ENCODE data around the gene SMU1. TPM values are rescaled to one million over a fixed set of nuclear protein-coding genes. Genes with fewer than 3 reads are reported as not detected.

Gene SMU1
- total and polyA plus RNA-seq, 2 donors from 2014 or later, result 12.8 to 22.0 TPM

- intact Hi-C loops (cut with DNase I), result no loop called here
- Histone ChIP-seq H3K27me3 (ENCODE audit: control insufficient read depth, insufficient read depth, low read length) (no peaks in the 10 kb centered on the region), H3K9me3 (ENCODE audit: control insufficient read depth in 2 of 3, insufficient read depth in 1 of 3, low read length in 3 of 3) (no peaks in the 10 kb centered on the region), H3K4me3 (ENCODE audit: low read length in 3 of 3) (no peak overlapping the region), H3K36me3 (ENCODE audit: control insufficient read depth in 2 of 3, insufficient read depth in 3 of 3, low read length in 3 of 3) (no peaks in the 10 kb centered on the region), H3K4me1 (ENCODE audit: control insufficient read depth in 2 of 3, insufficient read depth in 2 of 3, low read depth in 1 of 3, low read length in 3 of 3) (peaks cover 0 to 26% (median 26%) of the 10 kb centered on the region in 3 donors), H3K9ac (ENCODE audit: low read length in 3 of 3) (no peak overlapping the region), H3K27ac (ENCODE audit: low read depth in 2 of 2, low read length in 2 of 2) (no peak overlapping the region)
- no peak for TF ChIP-seq CTCF (IDR thresholded peaks at IDR 0.05; ENCODE audit: borderline replicate concordance, extremely low read depth, insufficient read depth)
- FAIRE-seq, result no peak
- peak in 1 of 5 donors; percentile 2 for DNase-seq
These were observed 29.0 kb upstream of the SMU1 start for GRCh38 chr9:33105504-33105903.

- no peak for FAIRE-seq
- Histone ChIP-seq H3K4me3 (ENCODE audit: low read length in 3 of 3) (no peak overlapping the region), H3K27me3 (ENCODE audit: control insufficient read depth, insufficient read depth, low read length) (no peaks in the 10 kb centered on the region), H3K9me3 (ENCODE audit: control insufficient read depth in 2 of 3, insufficient read depth in 1 of 3, low read length in 3 of 3) (no peaks in the 10 kb centered on the region), H3K27ac (ENCODE audit: low read depth in 2 of 2, low read length in 2 of 2) (no peak overlapping the region), H3K9ac (ENCODE audit: low read length in 3 of 3) (no peak overlapping the region), H3K36me3 (ENCODE audit: control insufficient read depth in 2 of 3, insufficient read depth in 3 of 3, low read length in 3 of 3) (no peaks in the 10 kb centered on the region), H3K4me1 (ENCODE audit: control insufficient read depth in 2 of 3, insufficient read depth in 2 of 3, low read depth in 1 of 3, low read length in 3 of 3) (peaks cover 0 to 26% (median 26%) of the 10 kb centered on the region in 3 donors)
- no peak for TF ChIP-seq CTCF (IDR thresholded peaks at IDR 0.05; ENCODE audit: borderline replicate concordance, extremely low read depth, insufficient read depth)
- peak in 1 of 5 donors; percentile 30 for DNase-seq
- intact Hi-C loops (cut with DNase I), result no loop called here
These were observed 27.9 kb upstream of the SMU1 start for GRCh38 chr9:33104401-33104800.

GRCh38 chr9:33103501-33104281 lies 27.2 kb upstream of the SMU1 start:
- Histone ChIP-seq H3K27me3 (ENCODE audit: control insufficient read depth, insufficient read depth, low read length) (no peaks in the 10 kb centered on the region), H3K4me1 (ENCODE audit: control insufficient read depth in 2 of 3, insufficient read depth in 2 of 3, low read depth in 1 of 3, low read length in 3 of 3) (peaks cover 0 to 26% (median 26%) of the 10 kb centered on the region in 3 donors), H3K27ac (ENCODE audit: low read depth in 2 of 2, low read length in 2 of 2) (no peak overlapping the region), H3K36me3 (ENCODE audit: control insufficient read depth in 2 of 3, insufficient read depth in 3 of 3, low read length in 3 of 3) (no peaks in the 10 kb centered on the region), H3K9me3 (ENCODE audit: control insufficient read depth in 2 of 3, insufficient read depth in 1 of 3, low read length in 3 of 3) (no peaks in the 10 kb centered on the region), H3K9ac (ENCODE audit: low read length in 3 of 3) (no peak overlapping the region), H3K4me3 (ENCODE audit: low read length in 3 of 3) (no peak overlapping the region)
- DNase-seq (no peak), FAIRE-seq (no peak)
- no peak for TF ChIP-seq CTCF (IDR thresholded peaks at IDR 0.05; ENCODE audit: borderline replicate concordance, extremely low read depth, insufficient read depth)
- intact Hi-C loops (cut with DNase I), result no loop called here

All from kidney (tissue), 14 donors.